22Rv1 (cell line): ENCODE results near the gene MDFIC2.

ENCODE experiments used
- H3K27ac ChIP-seq: fragments of 450-650 bp; 2 replicates; pipeline ENCODE4 v1.5.1; 2017
- CTCF ChIP-seq: fragments of 450-650 bp; IDR thresholded peaks from 2 replicates; pipeline ENCODE4 v1.5.1; 2017; ENCODE audit warnings: mild to moderate bottlenecking
- ZFX ChIP-seq: fragments of 450-650 bp; IDR thresholded peaks from 2 replicates; pipeline ENCODE4 v1.6.1; 2017; ENCODE audit warnings: antibody characterized with exemption, borderline replicate concordance

Gene MDFIC2

GRCh38 chr3:70180664-70181063 lies 131.8 kb downstream of the MDFIC2 start:
- TF ChIP-seq ZFX: no peak
- TF ChIP-seq CTCF: no peak

GRCh38 chr3:70179111-70179510 lies 133.3 kb downstream of the MDFIC2 start:
- TF ChIP-seq CTCF (no peak), ZFX (no peak)
- no peak overlapping the region for H3K27ac ChIP-seq

More at GRCh38 chr3:70180664-70181063, 131.8 kb downstream of the MDFIC2 start:
- no peak overlapping the region for H3K27ac ChIP-seq

- TF ChIP-seq CTCF (no peak), ZFX (no peak)
- H3K27ac ChIP-seq: no peak overlapping the region
Observed at GRCh38 chr3:70177881-70178645, 134.4 kb downstream of the MDFIC2 start.

GRCh38 chr3:70176224-70176623 lies 136.2 kb downstream of the MDFIC2 start:
- no peak overlapping the region for H3K27ac ChIP-seq
- TF ChIP-seq CTCF (no peak), ZFX (no peak)

GRCh38 chr3:70156808-70157207 lies 155.6 kb downstream of the MDFIC2 start:
- TF ChIP-seq CTCF (no peak), ZFX (no peak)
- H3K27ac ChIP-seq: no peak overlapping the region

- TF ChIP-seq CTCF (no peak), ZFX (no peak)
- no peak overlapping the region for H3K27ac ChIP-seq
Observed at GRCh38 chr3:70150599-70150998, 161.8 kb downstream of the MDFIC2 start.

GRCh38 chr3:70149714-70150400 lies 162.6 kb downstream of the MDFIC2 start:
- H3K27ac ChIP-seq: no peak overlapping the region
- TF ChIP-seq CTCF (no peak), ZFX (no peak)
